ENCODE data around the gene LALBA. TPM values are rescaled to one million over a fixed set of nuclear protein-coding genes. Genes with fewer than 3 reads are reported as not detected.
"Not testable (repeated sequence)": the region's sequence is repeated elsewhere in the genome, so short reads cannot be mapped to it uniquely, and the experiment has no call there.

The LALBA gene
- polyA plus RNA-seq, 3 donors, result not detected

GRCh38 chr12:48542300-48542928 lies 27.4 kb downstream of the LALBA start:
- DNase-seq (ENCODE audit: extremely low read depth in 1 of 11, low read depth in 9 of 11, low spot score in 4 of 11), result peak in 5 of 11 donors; percentile 1 to 8 (median 6)

- no peak for DNase-seq (ENCODE audit: extremely low read depth in 1 of 11, low read depth in 9 of 11, low spot score in 4 of 11)
These were observed 33.2 kb downstream of the LALBA start for GRCh38 chr12:48536602-48537001.

GRCh38 chr12:48532601-48533000 lies 37.2 kb downstream of the LALBA start:
- no peak for DNase-seq (ENCODE audit: extremely low read depth in 1 of 11, low read depth in 9 of 11, low spot score in 4 of 11)

GRCh38 chr12:48527891-48528670 lies 41.8 kb downstream of the LALBA start:
- no peak for DNase-seq (ENCODE audit: extremely low read depth in 1 of 11, low read depth in 9 of 11, low spot score in 4 of 11)

GRCh38 chr12:48525332-48525731 lies 44.5 kb downstream of the LALBA start, which contains the start of gene OR8S1:
Gene OR8S1 (plus strand): TSS chr12:48525632. CDS start chr12:48525632, 0 bp downstream.
- no peak for DNase-seq (ENCODE audit: extremely low read depth in 1 of 11, low read depth in 9 of 11, low spot score in 4 of 11)

GRCh38 chr12:48520381-48520780 lies 49.5 kb downstream of the LALBA start:
- DNase-seq (ENCODE audit: extremely low read depth in 1 of 11, low read depth in 9 of 11, low spot score in 4 of 11), result not testable (repeated sequence)

Other genes starting within 250 kb of the LALBA start
- 10 to 100 TPM; 22.6 to 28.7 (median 25.5) TPM for gene ZNF641, start 219.1 kb downstream of the LALBA start, polyA plus RNA-seq (ENCODE audit: insufficient read length in 3 of 3)
- gene ANP32D, start 97.5 kb downstream of the LALBA start, polyA plus RNA-seq (ENCODE audit: insufficient read length in 3 of 3), result not detected
- gene C12orf54, start 87.5 kb downstream of the LALBA start, polyA plus RNA-seq (ENCODE audit: insufficient read length in 3 of 3), result 1 to 10 TPM in 1 of 3 donors, under 1 TPM in 1, not detected in 1; 0.82 to 1.1 TPM
- not detected for gene OR8S1, start 44.4 kb downstream of the LALBA start, polyA plus RNA-seq (ENCODE audit: insufficient read length in 3 of 3)
- 10 to 100 TPM; 43.8 to 55.5 (median 48.9) TPM for gene KANSL2, start 112.2 kb upstream of the LALBA start, polyA plus RNA-seq (ENCODE audit: insufficient read length in 3 of 3)
- gene CCNT1, start 146.7 kb upstream of the LALBA start, polyA plus RNA-seq (ENCODE audit: insufficient read length in 3 of 3), result 10 to 100 TPM; 28.1 to 34.0 (median 32.4) TPM
- gene ADCY6, start 219.0 kb upstream of the LALBA start, polyA plus RNA-seq (ENCODE audit: insufficient read length in 3 of 3), result 100 to 1,000 TPM in 1 of 3 donors, 10 to 100 TPM in 2; 77.3 to 101 (median 96.1) TPM
- gene CACNB3, start 248.4 kb upstream of the LALBA start, polyA plus RNA-seq (ENCODE audit: insufficient read length in 3 of 3), result 10 to 100 TPM; 49.7 to 60.4 (median 56.8) TPM

All from renal cortex interstitium (tissue), 11 donors.